ENCODE measurements around the gene SORCS1.

The SORCS1 gene

DNA sequence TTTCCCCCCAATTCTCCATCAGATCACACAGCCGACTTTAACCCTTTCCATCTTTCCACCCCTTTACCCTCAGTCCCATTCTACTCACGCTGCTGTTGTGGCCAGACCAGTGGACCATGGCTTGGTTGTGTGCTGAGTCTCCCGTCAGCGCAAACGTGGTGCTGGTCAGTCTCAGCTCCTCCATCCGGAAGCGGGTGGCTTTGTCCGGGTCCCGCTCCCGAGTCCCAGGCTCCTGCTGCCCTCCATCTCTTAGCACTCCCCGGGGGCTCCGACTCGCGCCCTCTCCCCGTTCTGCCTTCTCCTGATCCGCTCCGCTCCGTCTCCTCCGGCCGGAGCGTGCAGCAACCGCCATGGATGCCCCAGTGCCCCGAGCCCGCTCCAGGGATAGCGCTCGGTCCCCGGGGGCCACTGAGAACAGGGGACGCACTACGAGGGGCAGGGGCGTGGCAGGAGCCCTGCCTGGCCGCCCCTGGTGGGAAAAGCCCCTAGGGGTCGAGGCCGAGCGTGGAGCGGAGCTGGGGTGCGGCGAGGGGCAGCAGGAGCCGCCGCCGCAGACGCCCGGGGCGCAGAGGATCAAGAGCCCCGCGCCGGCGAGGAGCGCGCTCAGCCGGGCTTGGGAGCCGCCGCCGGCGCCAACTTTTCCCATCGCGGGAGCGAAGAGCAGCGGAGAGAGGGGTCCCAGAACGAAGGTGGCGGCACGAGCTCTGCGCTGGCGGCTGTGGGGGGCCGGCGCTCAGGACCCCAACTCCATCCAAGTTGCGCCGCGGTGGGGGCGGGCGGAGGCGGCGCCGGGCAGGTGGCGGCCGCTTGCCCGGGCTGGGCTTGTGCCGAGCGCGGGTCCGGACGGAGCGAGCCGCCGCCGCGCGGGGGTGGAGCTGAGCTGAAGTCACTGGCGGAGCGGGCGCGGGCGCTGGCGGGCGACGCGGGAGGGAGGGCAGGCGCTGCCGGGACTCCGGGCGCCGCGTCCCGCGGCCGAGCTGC lies at the start of gene SORCS1:
Gene SORCS1, minus strand, starts transcription at position 826 of the 981 bp plus-strand sequence.
- DNase-seq (ENCODE audit: low read depth): no peak

GRCh38 chr10:107214261-107214660 lies 49.8 kb upstream of the SORCS1 start:
- DNase-seq (ENCODE audit: low read depth): no peak

DNA sequence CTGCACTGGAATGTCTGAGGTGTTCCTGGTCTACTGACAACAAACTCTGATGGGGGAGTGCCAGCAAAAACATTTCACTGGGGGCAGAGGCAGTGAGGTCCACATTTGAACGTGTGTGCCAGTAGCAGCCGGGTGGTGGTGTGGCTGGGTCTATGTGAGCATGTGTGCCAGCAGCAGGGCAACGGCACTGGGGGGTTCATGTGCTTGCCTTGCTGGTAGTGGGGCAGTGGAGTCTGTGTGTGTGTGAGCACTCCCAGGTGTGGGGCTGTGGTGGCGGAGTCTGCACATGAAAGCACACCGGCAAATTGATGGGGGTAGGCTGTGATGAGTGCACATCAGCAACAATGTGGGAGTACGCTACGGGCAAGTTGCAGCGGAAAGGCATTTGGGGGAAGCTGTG lies 49.4 kb upstream of the SORCS1 start:
- no peak for DNase-seq (ENCODE audit: low read depth)

DNA sequence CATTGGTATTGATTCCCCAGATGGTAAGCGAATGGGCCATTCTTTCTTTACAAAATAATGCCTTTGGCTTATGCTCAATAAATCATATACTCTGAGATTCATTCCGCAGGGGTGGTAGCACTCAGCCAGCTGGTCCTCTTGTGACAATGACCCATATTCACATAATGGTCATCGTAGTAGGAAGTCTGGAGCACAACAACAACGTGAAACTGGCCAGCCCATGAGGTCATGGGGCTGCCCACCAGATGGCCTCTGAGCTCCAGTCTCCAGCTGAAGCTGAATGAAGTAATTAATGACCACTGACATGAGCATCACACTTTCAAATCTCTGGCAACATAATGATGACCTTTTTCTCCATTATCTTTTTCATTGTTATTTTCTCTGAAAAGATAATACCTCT lies 42.3 kb upstream of the SORCS1 start:
- DNase-seq (ENCODE audit: low read depth): no peak

- no peak for DNase-seq (ENCODE audit: low read depth)
Observed at GRCh38 chr10:107169516-107169915, 5.0 kb upstream of the SORCS1 start.

- DNase-seq (ENCODE audit: low read depth): no peak
Observed at GRCh38 chr10:107168738-107169137, 4.2 kb upstream of the SORCS1 start.

- DNase-seq (ENCODE audit: low read depth): no peak
Observed at GRCh38 chr10:107166403-107166802, 1.9 kb upstream of the SORCS1 start.

GRCh38 chr10:107164992-107165391 lies 486 bp upstream of the SORCS1 start:
- DNase-seq (ENCODE audit: low read depth): no peak

GRCh38 chr10:107163076-107163855 lies 1.2 kb downstream of the SORCS1 start:
- DNase-seq (ENCODE audit: low read depth): no peak

- no peak for DNase-seq (ENCODE audit: low read depth)
Observed at GRCh38 chr10:107160866-107161265, 3.6 kb downstream of the SORCS1 start.

DNA sequence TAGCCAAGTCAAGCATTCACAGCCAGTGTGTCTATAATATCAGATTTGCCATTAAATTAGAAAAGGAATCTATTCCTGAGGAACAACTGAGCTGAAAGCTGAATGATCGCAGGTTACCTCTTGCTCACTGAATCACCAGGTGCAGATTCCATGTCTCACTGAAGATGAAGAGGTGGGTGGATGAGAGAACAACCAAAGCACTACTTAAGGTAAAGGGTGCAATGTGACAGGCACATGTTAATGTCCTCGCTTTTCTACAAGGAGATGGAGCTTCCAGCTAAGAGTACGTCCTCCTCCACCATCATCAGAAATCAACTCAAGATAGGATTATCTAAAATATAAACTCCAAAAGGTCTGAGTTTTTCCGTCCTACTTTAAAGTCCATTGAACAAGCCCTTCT lies 4.6 kb downstream of the SORCS1 start:
- DNase-seq (ENCODE audit: low read depth): no peak

DNA sequence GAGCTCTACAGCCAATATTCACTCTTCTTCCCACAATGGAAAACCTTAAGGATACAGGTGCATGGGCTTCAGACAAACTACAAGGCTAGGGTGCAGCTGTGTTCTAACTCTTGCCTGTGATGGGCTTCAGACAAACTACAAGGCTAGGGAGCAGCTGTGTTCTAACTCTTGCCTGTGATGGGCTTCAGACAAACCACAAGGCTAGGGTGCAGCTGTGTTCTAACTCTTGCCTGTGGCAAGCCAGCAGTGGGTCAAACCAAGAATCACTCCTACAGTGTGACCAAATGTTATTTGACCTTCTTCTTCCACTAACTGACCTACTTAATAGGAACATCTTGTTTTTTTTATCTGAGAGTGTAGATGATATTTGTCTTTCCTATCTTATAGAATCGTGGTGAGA lies 7.4 kb downstream of the SORCS1 start:
- no peak for DNase-seq (ENCODE audit: low read depth)

DNA sequence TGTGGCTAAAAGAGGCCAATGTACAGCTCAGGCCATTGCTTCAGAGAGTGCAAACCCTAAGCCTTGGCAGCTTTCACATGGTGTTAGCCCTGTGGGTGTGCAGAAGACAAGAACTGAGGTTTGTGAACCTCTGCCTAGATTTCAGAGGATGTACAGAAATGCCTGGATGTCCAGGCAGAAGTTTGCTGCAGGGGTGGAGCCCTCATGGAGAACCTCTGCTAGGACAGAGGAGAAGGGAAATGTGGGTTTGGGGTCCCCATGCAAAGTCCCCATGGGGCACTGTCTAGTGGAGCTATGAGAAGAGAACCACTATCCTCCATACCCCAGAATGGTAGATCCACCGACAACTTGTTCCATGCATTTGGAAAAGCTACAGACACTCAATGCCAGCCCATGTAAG lies 12.4 kb downstream of the SORCS1 start:
- no peak for DNase-seq (ENCODE audit: low read depth)

- DNase-seq (ENCODE audit: low read depth): no peak
Observed at GRCh38 chr10:107148906-107149305, 15.6 kb downstream of the SORCS1 start.

GRCh38 chr10:107144490-107144889 lies 20.0 kb downstream of the SORCS1 start:
- DNase-seq (ENCODE audit: low read depth): no peak

- no peak for DNase-seq (ENCODE audit: low read depth)
Observed at GRCh38 chr10:107141524-107142061, 22.9 kb downstream of the SORCS1 start.

DNA sequence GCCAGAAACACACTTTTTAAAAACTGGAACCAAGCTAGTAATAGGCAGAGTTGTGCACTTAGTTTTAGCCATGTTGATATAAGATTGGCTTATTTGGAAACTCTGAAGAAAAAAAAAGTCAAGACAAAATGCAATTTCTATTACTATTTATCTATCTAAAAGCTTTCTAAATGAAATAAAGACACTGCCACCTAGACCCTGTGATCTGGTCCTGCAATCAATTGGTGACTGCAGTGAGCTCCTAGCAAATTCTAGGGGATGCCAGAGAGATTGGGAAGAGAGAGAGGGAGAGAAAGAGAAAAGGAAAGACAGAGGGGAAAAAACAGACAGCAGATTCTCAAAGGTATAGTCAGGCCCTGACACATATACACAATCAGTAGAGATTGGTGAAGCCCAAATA lies 25.3 kb downstream of the SORCS1 start:
- DNase-seq (ENCODE audit: low read depth): no peak

GRCh38 chr10:107133656-107134055 lies 30.9 kb downstream of the SORCS1 start:
- DNase-seq (ENCODE audit: low read depth): no peak

GRCh38 chr10:107129000-107129399 lies 35.5 kb downstream of the SORCS1 start:
- no peak for DNase-seq (ENCODE audit: low read depth)

- no peak for DNase-seq (ENCODE audit: low read depth)
Observed at GRCh38 chr10:107126512-107127065, 37.9 kb downstream of the SORCS1 start.

DNA sequence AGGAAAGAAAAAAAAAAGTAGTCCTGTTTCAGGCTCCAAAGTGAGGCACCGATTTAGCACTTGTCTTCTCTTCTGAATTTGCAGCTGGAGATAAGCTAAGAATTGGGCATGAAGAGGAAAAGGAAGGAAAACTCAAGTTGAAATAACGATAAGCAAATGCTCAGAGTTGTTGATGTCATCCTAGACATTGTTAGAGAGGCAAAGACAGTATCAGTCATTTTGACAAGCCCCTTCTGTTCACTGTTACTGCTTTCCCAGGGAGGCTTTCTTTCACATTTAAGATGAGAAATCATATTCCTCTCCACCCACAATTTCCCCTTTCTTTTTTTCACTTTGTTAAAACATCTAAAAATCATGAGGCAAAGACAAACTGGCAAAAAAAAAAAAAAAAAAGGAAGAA lies 41.8 kb downstream of the SORCS1 start:
- no peak for DNase-seq (ENCODE audit: low read depth)

- DNase-seq (ENCODE audit: low read depth): no peak
Observed at GRCh38 chr10:107118866-107119265, 45.6 kb downstream of the SORCS1 start.
